CD4-positive, alpha-beta T cell treated with Interleukin-1 beta for 1 hour (primary cell): Measurements from ENCODE around the gene TMEM18.

Experiments
- DNase-seq, 2 donors: peaks; one replicate each; pipeline ENCODE4 v3.0.0-alpha.2; 2020 to 2022

TMEM18 gene

GRCh38 chr2:650343-651310 is 26.6 kb downstream of the TMEM18 start:
- DNase-seq: no peak

DNA sequence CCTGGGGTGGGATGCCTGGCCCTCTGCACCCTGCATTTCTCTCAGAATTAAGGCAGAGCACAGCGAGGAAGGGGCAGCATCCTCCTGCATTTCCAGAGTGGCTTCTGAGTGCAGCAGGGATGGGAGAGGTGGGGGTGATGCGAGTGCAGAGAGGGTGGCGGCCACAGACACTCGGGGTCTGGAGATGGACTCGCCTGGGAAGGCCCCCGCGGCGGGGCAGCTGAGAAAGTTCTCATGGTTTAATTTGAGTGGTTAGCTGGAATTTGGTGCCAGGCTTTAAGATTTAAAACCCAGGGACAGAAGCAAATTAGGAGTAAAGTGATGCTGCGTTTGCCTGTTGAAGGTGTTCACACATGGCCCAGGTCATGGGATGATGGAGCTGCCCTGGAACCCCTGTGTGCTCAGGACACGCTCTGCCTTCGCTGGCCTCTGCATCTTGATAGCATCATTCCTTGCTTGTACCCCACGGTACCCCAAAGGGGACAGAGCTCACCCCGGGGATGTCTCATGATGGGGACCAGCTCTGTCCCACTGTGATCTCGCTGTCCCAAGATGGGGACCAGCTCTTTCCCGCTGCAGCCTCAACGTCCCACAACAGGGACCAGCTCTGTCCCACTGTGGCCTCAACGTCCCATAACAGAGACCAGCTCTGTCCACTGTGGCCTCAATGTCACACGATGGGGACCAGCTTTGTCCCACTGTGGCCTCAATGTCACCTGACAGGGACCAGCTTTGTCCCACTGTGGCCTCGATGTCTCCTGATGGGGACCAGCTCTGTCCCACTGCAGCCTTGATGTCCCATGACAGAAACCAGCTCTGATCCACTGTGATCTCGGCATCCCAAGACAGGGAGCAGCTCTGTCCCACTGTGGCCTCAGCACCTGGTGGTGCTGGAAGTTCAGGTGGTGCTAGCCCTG is 27.5 kb downstream of the TMEM18 start:
- DNase-seq: no peak

DNA sequence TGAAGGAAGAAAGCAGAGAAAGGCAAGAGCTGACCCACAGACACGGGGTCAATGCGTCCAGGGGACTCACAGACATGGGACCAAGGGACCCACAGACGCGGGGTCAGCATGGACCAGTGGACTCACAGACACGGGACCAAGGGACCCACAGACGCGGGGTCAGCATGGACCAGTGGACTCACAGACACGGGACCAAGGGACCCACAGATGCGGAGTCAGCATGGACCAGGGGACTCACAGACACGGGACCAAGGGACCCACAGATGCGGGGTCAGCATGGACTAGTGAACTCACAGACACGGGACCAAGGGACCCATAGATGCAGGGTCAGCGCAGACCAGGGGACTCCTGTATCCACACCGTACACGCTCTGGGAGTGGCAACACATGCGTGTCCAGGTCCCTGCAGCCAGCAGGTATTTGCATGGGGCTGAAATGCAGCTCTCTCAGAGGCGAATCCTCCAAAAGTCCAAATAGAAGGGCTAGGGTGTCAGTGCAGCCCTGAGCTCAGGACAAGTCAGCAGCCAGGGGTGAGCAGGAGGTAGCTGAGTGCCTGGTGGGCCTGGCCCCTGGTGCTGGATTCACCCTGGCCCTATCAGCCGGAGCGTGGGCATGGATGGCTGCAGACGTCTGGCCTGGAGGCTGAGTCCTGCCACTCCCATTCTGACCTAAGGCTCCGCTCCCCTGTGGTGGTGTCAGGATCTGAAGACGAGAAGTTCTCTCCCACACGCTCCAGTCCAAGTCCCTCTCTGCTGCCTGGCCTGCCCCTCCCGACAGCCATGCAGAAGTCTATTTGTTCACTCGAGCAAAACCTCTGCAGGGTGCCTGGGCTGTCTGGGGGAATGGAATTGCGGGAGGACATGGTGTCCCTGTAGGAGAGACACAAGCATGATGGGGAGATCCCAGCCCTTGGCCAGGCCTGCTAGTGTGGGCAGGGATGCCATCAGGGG is 28.5 kb downstream of the TMEM18 start:
- DNase-seq: no peak

DNA sequence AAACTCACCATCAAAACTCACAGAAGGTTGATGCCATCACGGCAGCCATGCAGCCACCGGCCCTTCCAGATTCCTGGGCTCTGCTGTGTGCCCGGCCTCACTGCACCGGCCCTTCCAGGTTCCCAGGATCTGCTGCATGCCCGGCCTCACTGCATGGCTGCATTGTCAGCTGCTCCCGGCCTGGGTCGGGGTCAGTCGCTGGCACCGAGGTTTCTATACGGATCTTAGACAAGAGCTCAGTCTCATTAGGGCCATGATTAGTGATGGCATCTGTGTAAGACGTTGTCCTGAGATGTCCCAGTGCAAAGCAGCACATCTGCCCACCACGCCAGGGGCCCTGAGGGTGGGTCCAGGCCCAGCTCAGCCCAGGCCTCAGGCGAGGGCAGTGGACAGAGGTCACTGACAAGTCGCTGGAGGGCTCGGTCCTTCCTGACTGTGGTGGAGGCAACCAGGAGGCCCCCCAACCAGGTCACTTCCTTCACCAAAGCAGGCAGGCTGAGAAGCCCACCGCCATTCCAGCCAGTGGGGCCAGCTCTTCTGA is 29.4 kb downstream of the TMEM18 start:
- DNase-seq: no peak

GRCh38 chr2:647003-647560 is 30.1 kb downstream of the TMEM18 start:
- no peak for DNase-seq

GRCh38 chr2:644871-645270 is 32.3 kb downstream of the TMEM18 start:
- DNase-seq: no peak

DNA sequence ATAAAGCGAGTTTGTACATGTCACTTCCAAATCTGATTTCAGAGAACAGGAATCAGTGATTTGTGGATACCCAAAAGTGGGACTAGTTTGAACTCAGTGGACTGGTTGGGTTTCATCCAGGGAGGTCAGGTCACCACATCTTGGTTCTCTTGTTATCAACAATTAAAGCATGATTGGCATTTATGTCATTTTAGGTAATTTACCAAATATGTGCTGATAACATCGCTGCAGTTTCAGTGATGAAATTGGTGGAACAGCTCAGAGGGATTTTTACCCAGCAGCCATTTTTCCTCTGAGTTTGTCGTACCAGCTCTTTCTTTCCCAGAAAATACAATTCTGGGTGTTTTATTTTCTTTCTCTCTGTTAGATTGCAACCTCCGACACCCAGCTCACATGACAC is 33.4 kb downstream of the TMEM18 start:
- DNase-seq: no peak

GRCh38 chr2:643334-643733 is 33.9 kb downstream of the TMEM18 start:
- no peak for DNase-seq

DNA sequence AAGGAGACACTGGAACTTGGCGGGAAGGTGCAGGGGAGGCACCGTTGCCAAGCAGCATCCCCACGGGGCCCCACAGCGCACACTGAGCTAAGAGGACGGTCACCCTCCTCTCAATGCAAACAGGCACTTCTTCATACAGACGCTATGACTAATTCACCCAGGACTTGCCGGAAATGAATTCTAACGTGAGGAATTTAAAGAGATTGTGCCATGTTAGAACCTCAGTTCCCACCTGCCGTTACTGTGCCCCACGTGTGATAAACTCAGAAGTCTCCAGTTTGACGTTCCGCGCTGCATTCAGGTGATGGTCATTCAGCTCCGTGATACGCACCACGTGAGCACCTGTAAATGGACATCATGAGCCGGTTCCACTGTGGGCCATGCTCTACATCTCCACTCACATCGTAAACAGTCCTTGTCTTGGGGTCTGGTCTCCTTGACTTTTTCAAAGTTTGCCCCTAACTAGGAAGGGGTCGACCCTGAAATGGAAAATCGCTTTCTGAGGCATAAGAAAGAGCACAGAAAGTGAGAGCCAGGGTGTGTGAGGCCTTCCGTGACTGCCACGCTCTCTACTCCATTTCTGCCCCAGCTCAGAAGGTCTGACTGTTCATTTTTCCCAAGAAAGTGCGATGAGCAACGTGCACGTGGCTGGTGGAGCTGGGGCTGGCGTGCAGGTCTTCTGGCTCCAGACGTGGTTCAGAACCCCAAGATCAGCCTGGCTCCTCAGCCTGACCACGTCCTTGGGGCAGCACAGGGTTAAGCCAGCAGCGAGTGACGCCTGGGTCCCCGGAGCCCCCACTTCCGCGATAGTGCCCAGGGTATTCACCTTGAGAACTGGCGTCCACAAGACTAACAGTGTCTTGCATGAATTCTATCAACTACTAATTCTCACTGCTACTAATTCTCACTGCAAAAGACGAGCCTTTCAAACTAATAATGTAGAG is 35.1 kb downstream of the TMEM18 start:
- DNase-seq: no peak

- DNase-seq: no peak
Observed at GRCh38 chr2:641164-641871, 35.9 kb downstream of the TMEM18 start.

DNA sequence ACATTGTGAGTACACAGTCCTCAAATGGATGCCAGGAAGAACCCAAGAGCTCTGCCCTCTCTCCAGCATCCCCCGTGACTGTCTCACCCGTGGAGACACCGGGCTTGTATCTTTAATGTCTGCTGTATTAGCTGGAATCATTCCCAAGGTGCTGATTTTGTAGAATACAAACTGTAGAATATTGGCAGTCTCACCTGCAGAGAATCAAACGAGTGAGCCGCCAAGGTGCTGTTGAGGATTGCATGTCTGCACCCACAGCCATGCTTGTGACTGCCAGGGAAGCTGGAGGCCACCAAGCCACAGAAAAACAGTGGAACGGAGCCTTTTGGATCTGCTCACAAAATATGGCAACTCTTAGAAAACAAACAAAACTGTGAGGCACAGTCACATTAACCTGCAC is 37.5 kb downstream of the TMEM18 start:
- no peak for DNase-seq

GRCh38 chr2:637804-638203 is 39.4 kb downstream of the TMEM18 start:
- DNase-seq: no peak

DNA sequence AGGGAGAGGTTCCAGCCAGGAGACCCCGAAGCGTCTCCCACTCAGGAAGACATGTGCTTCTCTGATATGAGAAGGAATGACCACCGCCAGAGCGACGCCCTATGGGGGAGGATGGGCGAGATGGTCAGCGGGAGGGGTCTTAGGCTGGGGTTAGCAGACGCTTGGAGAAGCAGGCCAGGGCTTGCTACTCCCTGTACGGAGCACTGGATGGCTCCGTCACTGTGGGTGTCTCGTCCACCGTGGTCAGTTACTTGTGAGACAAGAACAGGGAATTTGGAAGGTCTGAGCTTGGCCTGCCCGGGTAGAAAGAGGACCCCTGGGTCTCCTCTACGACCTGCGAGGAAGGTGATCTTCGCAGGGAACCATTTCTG is 39.8 kb downstream of the TMEM18 start:
- no peak for DNase-seq

GRCh38 chr2:636641-637405 is 40.4 kb downstream of the TMEM18 start:
- DNase-seq: peak; percentile 28 to 48

DNA sequence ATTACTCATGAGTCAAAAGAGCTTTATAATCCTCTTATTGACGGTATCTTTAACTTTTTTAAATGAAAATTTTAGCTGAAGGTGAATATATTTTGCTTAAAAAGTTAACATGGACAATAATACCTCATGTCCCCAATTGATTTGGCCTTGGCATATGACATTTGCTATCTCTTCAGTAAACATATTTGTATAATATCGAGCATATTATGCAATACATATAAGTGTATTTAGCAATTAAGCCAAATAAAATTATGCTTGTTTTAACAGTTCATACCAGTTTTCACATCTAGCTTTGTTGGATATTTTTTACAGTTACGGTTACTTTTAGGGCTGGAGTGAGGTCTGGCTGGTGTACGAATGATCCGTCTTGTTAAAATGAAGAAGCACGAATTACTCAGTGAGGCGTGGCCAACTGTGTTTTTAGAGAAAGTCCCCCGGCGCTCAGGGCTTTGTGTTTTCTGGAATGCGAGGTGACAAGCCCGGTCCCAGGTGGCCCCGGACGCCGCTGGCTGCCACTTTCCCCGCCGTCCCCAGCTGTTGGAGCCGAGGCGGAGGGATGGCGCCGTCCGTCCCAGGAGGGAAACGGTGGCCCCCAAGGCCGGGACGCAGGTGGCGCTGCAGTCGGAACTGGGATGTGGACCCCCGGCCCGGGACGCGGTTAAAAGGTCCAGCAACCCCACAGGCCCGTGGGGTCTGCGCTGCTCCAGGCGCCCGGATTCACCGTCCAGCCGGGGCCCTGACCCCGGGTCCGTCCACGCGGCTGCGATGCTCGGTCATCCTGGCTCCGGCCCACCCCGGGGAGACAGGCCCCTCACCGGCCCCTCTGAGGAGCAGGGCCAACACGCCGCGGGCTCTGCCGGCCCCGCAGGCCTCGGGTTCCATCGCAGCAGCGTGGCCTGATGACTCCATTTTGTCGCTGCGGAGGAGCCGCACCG is 41.3 kb downstream of the TMEM18 start:
- DNase-seq: no peak

- DNase-seq: no peak
Observed at GRCh38 chr2:634636-635388, 42.4 kb downstream of the TMEM18 start.

GRCh38 chr2:634041-634440 is 43.2 kb downstream of the TMEM18 start:
- DNase-seq: no peak
